Activated naive CD4-positive, alpha-beta T cell treated with Interleukin-2 at 50 U/mL for 16 hours (primary cell): ENCODE measurements around the gene CMPK1.

Experiments used
- DNase-seq: peaks from one replicate; pipeline ENCODE4 v3.0.0-alpha.2; 2020

CMPK1 gene

GRCh38 chr1:47396671-47397196, 63.1 kb downstream of the CMPK1 start:
- DNase-seq: no peak

GRCh38 chr1:47399138-47399845, 65.7 kb downstream of the CMPK1 start:
- DNase-seq: no peak

- DNase-seq: no peak
These were observed 66.2 kb downstream of the CMPK1 start for GRCh38 chr1:47399846-47400155.

- no peak for DNase-seq
These were observed 68.2 kb downstream of the CMPK1 start for GRCh38 chr1:47401761-47402160.

GRCh38 chr1:47402591-47402990, 69.0 kb downstream of the CMPK1 start:
- no peak for DNase-seq

GRCh38 chr1:47403321-47403910, 69.8 kb downstream of the CMPK1 start:
- DNase-seq: no peak

- DNase-seq: no peak
These were observed 72.1 kb downstream of the CMPK1 start for GRCh38 chr1:47405697-47406096.

- DNase-seq: no peak
These were observed 73.4 kb downstream of the CMPK1 start for GRCh38 chr1:47406966-47407365.

- DNase-seq: no peak
These were observed 73.9 kb downstream of the CMPK1 start for GRCh38 chr1:47407481-47407880.

GRCh38 chr1:47409311-47410067, 75.9 kb downstream of the CMPK1 start:
- DNase-seq: no peak

GRCh38 chr1:47410068-47410455, 76.5 kb downstream of the CMPK1 start:
- no peak for DNase-seq

GRCh38 chr1:47411436-47411835, 77.8 kb downstream of the CMPK1 start:
- no peak for DNase-seq

- DNase-seq: no peak
These were observed 78.8 kb downstream of the CMPK1 start for GRCh38 chr1:47412437-47412836.

- DNase-seq: no peak
These were observed 82.2 kb downstream of the CMPK1 start, which contains the start of gene FOXE3 for GRCh38 chr1:47415728-47416318. Gene FOXE3, plus strand, starts transcription at chr1:47416285. Its CDS starts 31 bp downstream, at chr1:47416316.

- no peak for DNase-seq
These were observed 83.0 kb downstream of the CMPK1 start for GRCh38 chr1:47416319-47417169.

GRCh38 chr1:47417170-47418044, 83.8 kb downstream of the CMPK1 start:
- DNase-seq: no peak

- DNase-seq: no peak
These were observed 84.5 kb downstream of the CMPK1 start for GRCh38 chr1:47418122-47418521.

GRCh38 chr1:47418681-47419325, 85.2 kb downstream of the CMPK1 start:
- DNase-seq: no peak

- DNase-seq: no peak
These were observed 87.0 kb downstream of the CMPK1 start for GRCh38 chr1:47420547-47420946.

- DNase-seq: no peak
These were observed 90.3 kb downstream of the CMPK1 start for GRCh38 chr1:47423872-47424271.
